OCI-LY7 (cell line): Measurements from ENCODE around the gene NFAM1.

Experiments used
- CTCF ChIP-seq: fragments of 200-600 bp; sonication (generic); conservative IDR thresholded peaks from 2 replicates; pipeline ENCODE4 v1.5.1; 2014; ENCODE audit warnings: mild to moderate bottlenecking, antibody characterized with exemption, low read length, moderate library complexity, mixed read lengths
- EZH2phosphoT487 ChIP-seq: fragments of 200-600 bp; sonication (generic); IDR thresholded peaks from 2 replicates; pipeline ENCODE4 v1.6.1; 2018; ENCODE audit warnings: low read depth, borderline replicate concordance, mild to moderate bottlenecking, mixed run types, antibody characterized with exemption, low read length, moderate library complexity, mixed read lengths

GRCh38 chr22:42356533-42356932 lies 75.7 kb downstream of the NFAM1 start:
- TF ChIP-seq CTCF, result no peak
- no peak for TF ChIP-seq EZH2phosphoT487
